HEK293T (cell line): Measurements from ENCODE around the gene ANKS1B.

Experiments
- ARNT ChIP-seq: fragments of 450-650 bp; IDR thresholded peaks from 2 replicates; pipeline ENCODE4 v1.6.1; 2017; ENCODE audit warnings: mild to moderate bottlenecking
- BHLHE40 ChIP-seq: fragments of 450-650 bp; IDR thresholded peaks from 2 replicates; pipeline ENCODE4 v1.6.1; 2016; ENCODE audit warnings: mild to moderate bottlenecking, moderate library complexity, borderline replicate concordance
- ELF4 ChIP-seq: fragments of 450-650 bp; IDR thresholded peaks from 2 replicates; pipeline ENCODE4 v1.6.1; 2017; ENCODE audit warnings: antibody characterized with exemption
- FOXK2 ChIP-seq: fragments of 450-650 bp; IDR thresholded peaks from 2 replicates; pipeline ENCODE4 v1.6.1; 2016; ENCODE audit warnings: mild to moderate bottlenecking
- FOXM1 ChIP-seq: fragments of 450-650 bp; IDR thresholded peaks from 2 replicates; pipeline ENCODE4 v1.6.1; 2017; ENCODE audit warnings: mild to moderate bottlenecking, borderline replicate concordance
- HDGF ChIP-seq: fragments of 450-650 bp; IDR thresholded peaks from 2 replicates; pipeline ENCODE4 v1.6.1; 2017; ENCODE audit warnings: antibody characterized with exemption, borderline replicate concordance
- L3MBTL2 ChIP-seq: fragments of 450-650 bp; conservative IDR thresholded peaks from 2 replicates; pipeline ENCODE4 v1.6.1; 2016; ENCODE audit warnings: mild to moderate bottlenecking
- PKNOX1 ChIP-seq: fragments of 450-650 bp; IDR thresholded peaks from 2 replicates; pipeline ENCODE4 v1.6.1; 2016
- SP1 ChIP-seq: fragments of 450-650 bp; IDR thresholded peaks from 2 replicates; pipeline ENCODE4 v1.6.1; 2017
- SUZ12 ChIP-seq: fragments of 450-650 bp; IDR thresholded peaks from 2 replicates; pipeline ENCODE4 v1.6.1; 2016; ENCODE audit warnings: mild to moderate bottlenecking
- TARDBP ChIP-seq: fragments of 450-650 bp; IDR thresholded peaks from 2 replicates; pipeline ENCODE4 v1.6.1; 2016
- ZNF384 ChIP-seq: fragments of 450-650 bp; IDR thresholded peaks from 2 replicates; pipeline ENCODE4 v1.6.1; 2016

- TF ChIP-seq SUZ12 (no peak), SP1 (no peak), ELF4 (no peak), HDGF (no peak), TARDBP (no peak), L3MBTL2 (no peak), FOXM1 (no peak), BHLHE40 (no peak), ARNT (no peak), ZNF384 (no peak), PKNOX1 (no peak), FOXK2 (no peak)
Measured at GRCh38 chr12:99122496-99122895, 862.2 kb downstream of the ANKS1B start.
